ENCODE data around the gene ASAP2.

The ASAP2 gene

DNA sequence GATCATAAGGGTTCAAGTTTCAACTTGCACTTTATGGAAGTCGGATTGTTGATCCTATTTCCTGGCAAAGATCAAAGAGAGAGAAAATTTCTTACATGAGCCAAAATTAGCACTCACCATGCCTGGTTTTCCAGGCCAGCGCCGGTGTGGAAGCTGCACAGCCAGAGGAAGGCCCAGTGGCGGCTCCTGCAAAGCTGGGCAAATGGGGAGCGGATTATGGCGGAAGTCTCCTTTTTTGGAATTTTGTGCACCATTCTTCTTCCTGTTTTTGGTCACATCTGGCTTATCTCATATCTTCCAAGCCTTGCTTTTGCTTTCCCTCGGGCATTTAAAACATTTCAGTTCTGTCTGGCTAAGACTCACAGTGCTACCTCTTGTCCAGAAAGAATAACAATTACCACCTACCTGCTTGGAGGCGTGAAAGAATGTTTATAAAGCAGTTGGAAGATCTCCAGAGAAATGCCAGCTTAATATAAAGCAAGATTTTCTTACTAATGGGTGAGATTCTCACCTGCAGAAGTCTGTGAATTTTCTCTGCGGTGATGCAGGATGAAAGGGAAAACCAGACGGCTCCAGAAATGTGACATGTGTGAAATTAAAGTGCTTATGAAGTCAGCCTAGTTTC is 94.3 kb downstream of the ASAP2 start:
- no peak for DNase-seq

DNA sequence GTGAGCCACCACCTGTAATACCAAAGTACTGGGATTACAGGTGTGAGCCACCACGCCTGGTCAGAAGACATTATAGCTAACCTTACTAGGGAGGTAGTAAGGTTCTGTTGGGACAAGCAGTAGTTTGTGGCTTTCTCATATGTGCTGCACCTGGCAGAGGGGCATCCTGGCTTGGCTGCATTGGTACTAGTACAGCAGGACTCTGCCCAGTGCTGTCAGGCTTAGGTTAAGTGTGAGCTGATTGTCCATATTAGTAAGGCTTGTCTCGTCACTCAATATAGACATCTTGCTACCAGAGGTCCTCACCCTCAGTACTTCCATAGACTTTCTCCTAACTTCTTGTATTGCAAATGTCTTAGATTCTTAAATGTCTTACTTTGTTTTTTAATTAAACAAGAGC is 96.1 kb downstream of the ASAP2 start:
- DNase-seq, result no peak

DNA sequence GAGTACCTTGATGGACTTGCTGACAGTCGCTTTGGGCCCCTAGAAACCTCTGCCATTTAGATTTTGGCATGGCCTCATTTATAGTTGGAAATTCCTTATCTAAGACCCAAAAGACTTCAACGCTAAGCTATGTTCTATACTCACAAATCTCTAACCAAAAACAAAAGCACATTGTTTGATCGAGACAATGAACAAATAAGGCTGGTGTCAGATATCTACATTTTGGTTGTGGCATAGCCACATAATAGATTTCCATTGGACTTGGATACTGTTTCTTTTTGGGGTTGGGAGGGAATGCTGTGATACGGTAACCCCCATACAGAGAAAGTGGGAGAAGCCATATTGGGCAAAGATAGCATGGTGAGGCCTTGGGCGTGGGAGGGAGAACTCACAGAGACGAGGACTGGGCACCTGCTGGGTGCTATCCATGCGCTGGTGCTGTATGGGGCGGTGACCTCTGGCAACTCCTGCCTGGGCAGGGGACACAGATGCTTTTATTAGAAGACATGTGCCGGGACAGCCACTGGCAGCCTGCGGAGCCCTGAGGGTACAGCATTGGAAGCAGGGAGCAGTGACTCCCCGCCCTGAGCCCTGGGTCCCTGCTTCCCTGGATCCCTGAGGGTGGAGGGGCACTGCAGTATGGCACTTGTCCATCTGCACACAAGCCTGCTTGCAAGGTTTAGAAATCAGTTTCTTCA is 97.1 kb downstream of the ASAP2 start:
- DNase-seq, result no peak

DNA sequence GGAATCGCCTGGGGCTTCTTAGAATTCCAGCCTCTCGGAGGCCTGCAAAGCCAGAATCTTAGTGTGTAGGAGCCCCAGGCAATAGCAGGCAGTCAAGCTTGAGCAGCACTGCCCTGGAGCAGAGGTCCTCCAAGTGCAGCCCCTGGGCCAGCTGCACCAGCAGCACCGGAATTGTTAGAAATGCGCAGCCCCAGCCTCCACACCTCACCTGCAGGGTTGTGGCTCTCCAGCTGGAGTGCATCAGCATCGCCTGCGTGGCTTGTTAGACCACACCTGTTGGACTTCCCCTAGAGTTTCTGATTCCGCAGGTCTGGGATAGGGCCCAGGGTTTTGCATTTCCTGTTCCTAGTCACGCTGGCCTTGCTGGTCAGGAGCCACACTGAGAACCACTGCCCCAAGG is 100.3 kb downstream of the ASAP2 start:
- DNase-seq, result no peak

DNA sequence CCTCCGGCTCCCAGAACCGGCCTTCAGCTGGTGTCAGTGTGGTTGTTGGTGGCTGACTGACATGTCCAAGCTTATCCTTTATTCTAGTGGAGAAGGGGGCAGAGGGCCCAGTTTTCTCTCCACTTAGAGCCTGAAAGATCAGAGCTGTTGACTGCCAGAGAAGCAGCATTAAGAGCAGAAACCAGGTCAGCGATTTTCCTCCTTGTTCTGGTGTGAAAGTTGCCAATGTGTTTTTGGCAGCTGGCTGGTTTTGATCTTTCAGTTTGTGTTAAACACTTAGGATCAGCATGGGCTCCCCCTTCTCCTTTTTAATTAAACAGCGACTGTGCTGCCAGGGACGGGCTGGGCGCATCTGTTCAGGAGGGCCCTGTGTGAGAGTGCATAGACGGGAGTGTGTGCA is 100.9 kb downstream of the ASAP2 start:
- DNase-seq, result no peak

DNA sequence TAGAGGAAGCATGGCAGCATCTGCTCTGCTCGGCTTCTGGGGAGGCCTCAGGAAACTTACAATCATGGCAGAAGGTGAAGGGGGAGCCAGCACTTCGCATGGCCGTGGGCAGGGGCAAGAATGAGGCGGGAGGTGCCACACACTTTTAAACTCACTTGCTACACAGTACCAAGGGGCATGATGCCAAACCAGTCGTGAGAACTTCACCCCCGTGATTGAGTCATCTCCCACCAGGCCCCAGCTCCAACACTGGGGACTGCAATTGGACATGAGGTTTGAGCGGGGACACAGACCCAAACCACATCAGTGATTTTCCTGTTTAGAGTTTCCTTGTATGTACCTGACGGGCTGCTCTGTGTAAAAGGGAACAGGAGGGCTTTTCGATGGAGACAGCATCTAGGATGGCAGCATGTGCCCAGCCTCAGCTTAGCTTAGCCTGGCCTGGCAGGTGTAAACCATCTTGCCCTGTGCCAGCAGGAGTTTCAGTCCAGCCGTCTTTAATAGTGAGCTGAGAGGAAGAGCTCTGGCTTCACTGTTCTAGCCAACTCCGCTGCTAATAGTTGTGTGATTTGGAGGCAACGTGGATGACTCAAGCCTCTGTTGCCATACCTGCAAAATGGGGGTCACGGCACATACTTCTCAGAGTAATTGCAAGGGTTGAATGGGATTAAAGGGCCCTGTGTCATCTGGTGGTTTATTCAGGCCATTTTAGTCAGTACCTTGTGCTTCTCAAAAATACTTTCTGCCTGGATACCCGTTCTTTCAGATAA is 101.8 kb downstream of the ASAP2 start:
- no peak for DNase-seq

DNA sequence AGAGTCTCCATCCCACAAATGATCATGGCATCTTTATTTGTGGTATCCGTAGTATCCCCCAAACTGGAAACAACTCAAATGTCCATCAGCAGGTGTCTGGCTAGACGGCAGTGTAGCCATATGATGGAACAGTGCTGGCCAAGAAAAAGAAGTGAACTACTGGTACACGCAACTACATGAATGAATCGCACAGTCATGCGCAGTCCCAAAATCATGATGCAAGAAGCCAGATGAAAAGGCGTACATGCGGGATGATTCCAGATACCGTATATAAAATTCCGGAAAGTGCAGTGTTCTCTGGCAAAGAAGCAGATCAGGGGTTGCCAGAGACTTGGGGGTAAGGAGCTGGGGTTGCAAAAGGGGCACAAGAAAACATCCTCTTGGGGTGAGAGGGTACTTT is 102.5 kb downstream of the ASAP2 start:
- DNase-seq, result no peak

DNA sequence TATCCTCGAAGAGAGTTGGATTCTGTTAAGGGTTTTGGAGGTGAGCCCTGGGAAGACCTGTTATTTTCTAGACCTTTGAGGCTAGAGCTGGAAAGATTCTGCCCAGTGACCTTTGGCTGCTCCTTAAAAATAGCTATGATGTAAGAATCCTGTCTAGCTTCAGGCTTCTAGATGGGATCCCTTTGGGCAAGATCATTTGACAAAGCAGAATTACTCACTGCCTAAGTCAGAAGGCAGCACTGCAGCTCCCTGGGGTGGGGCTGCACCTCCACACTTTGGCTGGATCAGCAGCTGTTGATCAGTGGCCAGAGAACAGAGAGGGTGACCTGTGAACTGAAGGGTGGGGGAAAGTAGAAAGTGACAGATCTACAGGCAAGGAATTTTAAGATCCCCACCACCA is 103.8 kb downstream of the ASAP2 start:
- no peak for DNase-seq

DNA sequence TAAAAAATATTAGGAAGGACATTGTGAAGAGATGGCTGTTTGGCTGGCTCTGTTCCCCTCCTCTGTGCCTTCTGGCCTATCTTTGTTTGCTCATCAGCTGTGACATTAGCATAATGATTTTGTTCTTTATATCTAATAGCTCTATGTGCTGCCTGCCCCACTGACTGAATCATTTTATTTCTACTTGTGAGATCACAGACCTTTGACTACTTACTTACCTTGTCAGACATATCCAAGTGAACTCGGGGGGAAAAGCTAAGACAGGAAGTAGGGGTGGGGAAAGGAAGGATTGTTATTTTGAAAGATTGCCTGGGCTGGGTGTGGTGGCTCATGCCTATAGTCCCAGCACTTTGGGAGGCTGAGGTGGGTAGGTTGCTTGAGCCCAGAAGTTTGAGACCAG is 104.2 kb downstream of the ASAP2 start:
- no peak for DNase-seq

DNA sequence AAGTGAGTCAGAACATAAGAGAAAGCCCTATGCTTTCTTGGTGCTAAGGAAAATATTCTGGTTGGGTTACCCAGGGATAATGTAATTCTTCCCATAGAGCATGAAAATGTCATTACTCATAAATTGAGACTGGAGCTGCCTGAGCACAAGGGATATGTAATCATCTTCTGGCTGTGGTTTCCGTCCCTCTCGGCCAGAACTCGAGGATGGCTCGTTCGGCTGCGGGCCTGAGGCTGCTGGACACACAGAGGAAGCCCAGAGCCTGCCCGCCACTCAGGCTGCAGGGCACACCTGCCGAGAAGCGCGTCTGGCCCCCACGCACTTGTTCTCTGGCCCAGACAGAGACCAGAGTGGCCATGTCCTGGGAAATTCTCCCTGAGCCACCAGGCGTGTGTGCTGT is 104.9 kb downstream of the ASAP2 start:
- no peak for DNase-seq

DNA sequence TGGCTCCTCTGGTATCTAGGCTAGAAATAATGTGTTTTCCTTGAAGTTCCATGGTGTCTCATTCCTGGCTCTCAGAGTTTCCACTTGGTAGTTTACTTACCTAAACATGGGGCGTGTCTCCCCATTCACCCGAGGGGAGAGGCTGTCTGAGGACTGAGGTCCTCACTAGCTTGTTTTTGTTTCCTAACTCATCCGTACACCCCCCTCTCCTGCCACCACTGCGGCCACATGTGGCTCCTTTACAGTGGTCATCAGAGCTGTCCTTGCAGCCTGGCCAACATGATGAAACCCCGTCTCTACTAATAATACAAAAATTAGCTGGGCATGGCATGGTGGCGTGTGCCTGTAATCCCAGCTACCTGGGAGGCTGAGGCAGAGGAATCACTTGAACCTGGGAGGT is 106.0 kb downstream of the ASAP2 start:
- no peak for DNase-seq

DNA sequence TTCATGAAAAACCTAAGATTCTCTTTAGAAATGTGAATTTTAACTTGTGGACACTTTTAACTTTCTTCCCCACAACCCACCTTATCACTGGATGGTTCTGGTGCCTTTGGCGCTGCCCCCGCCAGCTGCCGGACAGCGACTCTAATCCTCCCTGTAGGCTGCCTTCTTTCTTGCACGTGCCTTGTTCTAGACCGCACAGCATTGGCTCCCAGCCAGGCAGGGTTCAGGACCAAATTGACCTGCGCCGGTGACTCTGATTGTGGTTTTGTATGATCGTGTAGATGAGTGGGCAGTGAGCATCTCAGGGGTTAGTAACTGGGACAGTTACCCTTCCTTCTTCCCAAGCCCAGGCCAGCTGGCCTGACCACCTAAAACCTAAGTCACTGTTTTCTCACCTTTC is 106.8 kb downstream of the ASAP2 start:
- no peak for DNase-seq

DNA sequence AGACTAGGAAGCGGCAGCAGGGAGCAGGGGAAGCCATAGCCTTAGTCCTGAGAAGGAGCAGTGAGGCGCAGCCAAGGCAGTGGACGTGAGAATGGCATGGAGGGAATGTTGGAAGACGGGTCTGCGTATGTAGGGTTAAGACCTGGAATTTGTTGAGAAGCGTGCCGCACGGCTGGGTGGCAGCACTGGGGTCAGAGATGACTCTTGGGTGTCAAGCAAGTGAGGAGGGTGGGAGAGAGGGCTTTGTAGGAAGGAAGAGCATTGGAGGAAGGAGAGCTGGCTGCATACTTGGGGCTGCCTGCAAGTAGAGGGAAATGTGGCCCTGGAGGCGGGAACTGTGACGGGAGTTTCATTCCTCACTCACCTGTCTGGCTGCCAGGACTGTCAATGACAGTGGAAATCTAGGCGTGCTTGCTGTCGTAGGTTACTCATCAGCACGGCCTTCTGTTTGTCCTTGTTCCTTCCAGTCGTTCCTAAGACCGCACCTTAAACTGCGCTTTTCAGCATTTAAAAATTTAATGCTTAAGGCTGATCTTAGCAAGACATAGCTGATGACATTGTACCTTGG is 108.8 kb downstream of the ASAP2 start:
- DNase-seq, result no peak

DNA sequence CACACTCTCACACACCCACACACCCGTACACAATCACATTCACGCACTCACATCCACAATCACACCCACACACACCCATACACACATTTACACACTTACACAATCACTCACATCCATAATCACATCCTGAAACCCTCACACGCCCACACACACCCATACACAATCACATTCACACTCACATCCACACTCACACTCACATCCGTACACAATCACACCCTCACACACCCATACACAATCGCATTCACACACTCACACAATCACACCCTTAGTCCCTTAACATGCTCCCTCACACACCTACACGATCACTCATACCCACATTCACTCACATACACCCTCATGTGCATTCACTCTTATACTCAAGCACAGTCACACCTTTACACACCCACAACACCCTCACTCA is 110.9 kb downstream of the ASAP2 start:
- DNase-seq, result no peak

DNA sequence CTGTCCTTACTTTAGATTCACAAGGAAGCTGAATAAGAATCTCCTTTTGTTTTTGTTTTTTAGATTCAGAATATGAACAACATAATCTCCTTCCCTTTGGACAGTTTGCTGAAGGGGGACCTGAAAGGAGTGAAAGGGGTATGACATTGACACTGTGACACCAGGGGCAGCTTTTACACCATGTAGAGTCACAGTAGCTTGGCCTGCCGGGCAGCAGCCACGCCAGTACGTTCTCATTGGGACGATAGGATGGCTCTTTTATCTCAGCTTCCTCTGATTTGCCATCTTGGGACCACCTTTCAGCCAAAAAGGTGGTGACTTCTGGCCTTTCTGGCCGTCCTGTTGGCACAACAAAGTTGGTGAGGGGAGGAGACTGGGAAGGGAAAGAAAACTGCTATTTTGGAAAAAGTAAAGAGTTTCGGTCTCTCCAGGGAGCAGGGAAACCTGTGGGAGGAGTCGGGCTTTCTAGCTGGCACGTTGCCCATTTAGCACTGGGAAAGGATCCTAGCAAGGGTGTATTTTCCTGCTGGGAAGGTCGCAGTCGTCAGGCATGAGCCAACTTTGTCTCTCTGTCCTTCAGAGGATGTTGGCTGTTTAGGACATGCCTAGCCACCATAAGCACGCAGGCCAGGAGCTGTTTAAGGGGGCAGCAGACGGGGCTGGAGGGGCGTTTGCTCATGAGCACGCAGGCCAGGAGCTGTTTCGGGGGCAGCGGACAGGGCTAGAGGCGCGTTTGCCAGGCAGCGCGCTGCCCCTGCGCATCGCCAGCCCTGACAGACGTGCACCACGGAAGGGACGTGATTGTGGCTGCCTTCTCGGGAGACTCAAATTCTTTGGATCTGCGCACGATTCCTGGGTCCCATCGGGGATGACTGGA is 112.1 kb downstream of the ASAP2 start:
- DNase-seq, result no peak

DNA sequence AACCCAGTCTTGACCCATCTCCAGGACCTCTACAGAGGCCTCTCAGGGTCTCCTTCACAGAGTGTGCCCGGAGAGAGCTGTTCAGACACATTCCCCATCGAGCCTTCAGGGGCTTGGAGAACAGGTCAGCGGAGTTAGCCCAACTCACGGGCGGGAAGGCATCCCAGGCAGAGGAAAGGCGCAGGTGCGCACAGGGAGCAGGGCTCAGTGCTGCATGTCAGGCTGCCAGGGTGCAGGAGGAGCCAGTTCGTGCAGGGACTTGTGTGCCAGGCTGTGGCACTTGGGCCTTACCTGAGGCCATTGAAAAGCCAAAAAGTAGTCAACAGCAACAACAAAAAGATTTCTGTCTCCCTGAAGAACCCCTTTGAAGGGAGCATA is 112.7 kb downstream of the ASAP2 start:
- no peak for DNase-seq

DNA sequence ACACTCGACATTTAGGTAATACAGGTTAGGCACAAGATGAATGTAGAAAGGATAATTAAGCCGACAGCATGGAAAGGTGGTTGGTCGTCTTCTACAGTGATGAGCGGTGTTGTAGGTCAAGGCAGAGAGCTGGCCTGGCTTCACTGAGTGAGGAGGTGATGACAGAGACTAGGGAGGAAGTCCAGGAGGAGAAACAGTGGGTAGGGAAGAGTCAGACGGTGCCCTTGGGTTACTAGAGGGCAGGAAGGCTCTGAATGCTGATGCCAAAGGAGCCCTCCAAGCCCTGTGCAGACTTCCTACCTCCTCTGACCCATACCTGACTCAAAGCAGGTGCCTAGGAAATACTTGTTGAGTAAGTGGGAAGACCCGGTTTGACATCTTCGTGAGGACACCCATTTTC is 116.0 kb downstream of the ASAP2 start:
- DNase-seq, result no peak

DNA sequence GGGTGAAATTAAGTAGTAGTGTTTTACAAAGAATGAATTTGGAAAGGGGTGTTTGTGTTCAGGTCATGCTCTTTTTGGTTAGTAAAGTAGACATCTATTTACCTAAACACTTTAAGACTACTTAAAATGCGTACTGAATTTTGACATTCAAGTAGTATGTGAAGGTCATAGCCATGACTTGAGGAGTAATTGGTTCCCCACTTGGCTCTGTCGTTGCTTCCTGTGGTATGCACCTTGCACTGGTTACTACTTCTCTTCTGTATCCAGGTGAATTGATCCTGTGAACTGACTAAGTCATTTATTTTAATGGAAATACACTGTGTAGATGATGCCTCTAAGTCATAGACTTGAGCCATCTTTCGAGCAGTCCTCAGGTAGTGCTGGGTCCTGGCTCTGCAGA is 118.8 kb downstream of the ASAP2 start:
- DNase-seq, result no peak

DNA sequence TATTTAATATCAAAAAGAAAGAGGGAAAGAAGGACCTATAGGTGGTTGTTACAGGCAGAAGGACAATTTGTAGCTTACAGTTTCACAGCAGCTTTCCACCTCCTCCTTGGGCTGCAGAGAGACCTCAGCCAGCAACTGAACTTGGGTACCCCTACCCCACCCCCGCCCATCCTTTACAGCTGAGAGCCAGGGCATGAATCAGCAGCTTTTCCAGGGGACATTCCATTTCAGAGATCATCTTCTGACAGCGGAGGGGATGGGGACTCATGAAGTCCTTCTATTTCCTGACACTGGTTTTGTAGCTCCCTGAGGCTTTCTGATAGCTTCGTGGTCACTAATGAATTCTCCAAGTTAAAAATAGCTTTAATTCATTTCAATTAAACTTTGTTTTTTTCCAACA is 120.4 kb downstream of the ASAP2 start:
- no peak for DNase-seq

DNA sequence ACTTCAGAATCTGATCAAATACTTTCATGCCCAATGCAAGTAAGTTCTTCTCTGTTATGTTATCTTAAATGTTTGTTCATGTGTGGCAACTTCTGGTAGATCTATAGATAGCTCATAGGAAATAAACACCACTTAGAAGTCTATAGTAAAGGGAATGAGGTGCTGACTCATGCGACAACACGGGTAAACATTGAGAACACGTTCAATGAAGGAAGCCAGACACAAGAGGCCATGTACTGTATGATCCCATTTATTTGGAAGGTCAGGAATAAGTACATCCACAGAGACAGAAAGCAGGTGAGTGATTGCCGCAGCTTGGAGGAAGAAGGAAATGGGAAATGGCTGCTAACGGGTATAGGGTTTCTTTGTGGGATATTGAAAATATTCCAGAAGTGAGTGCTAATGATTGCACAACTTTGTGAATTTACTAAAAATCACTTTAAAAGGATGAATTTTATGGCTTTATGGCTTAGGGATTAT is 121.3 kb downstream of the ASAP2 start:
- no peak for DNase-seq

DNA sequence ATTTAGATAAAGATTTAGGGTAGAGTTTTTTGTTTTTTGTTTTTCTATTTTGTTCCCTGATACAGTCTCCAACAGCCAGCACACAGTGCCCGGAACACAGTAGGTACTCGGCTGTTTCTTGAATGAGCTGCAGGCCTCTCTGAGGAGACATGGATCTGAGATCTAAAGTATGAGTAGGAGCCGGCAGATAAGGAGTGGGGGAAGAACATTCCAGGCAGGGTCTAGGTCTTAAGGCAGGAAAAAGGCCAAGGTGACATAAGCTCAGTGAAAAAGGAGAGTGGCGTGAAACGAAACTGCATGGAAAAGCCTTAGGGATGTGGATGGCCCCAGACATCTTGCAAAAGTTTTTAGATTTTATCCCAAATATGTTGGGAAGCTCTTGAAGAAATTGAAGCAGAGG is 122.3 kb downstream of the ASAP2 start:
- no peak for DNase-seq

DNA sequence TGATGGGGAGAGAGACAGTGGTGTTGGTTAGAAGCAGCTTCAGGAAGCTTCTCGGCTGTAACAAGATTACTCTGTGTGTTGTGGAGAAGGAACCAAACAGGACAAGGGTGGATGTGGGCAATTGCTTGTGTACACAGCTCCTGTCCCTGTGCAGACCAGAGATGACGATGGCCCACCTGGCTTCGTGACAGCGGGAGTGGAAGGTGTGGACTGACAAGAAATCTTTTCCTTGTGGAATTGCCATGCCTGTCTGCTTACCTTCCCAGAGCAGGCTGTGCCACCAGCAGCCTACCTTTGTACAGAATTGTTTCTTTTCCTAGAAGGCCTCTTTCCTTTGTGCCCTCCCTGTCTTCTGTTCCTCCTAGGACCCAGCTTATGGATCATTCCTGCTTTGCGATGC is 122.9 kb downstream of the ASAP2 start:
- no peak for DNase-seq

All from AML-193 (cell line).